ENCODE data around the gene AFF3. TPM values are rescaled to one million over a fixed set of nuclear protein-coding genes. Genes with fewer than 3 reads are reported as not detected.

Gene AFF3
- total RNA-seq, 1 experiment from 2014 or later = not detected

DNA sequence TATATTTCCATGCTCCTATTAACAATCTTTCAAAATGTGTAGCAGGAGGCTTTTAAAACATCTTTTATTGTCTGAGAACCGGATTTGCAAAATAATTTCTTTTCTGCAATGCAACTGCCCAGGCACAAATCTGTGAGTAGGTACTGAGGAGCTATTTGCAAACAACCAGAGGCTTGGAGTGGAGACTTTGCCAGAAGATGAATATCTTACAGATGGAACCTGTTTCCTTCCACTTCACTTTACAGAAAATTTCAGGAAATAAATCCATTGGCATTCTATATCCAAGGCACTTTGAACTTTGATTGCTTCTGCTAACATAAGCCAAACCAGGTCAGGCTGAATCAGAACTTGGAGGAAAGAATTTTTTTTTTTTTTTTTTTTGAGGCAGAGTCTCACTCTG is 415.2 kb downstream of the AFF3 start:
- Histone ChIP-seq H3K4me3 (ENCODE audit: low read depth, low read length, poor library complexity, severe bottlenecking) (no peak overlapping the region), H3K27me3 (replicated peaks; ENCODE audit: insufficient read depth, low read depth, low read length, poor library complexity) (no peaks in the 10 kb centered on the region), H3K4me1 (ENCODE audit: insufficient read depth, low read length, poor library complexity, severe bottlenecking) (no peaks in the 10 kb centered on the region), H3K9me3 (ENCODE audit: low read depth, low read length, poor library complexity, severe bottlenecking) (no peaks in the 10 kb centered on the region), H3K36me3 (ENCODE audit: insufficient read depth, low read length, poor library complexity, severe bottlenecking) (no peaks in the 10 kb centered on the region), H3K27ac (ENCODE audit: low read depth, low read length, poor library complexity, severe bottlenecking) (no peak overlapping the region)
- ChIA-PET CTCF (no interaction called here), POLR2A (ENCODE audit: low non-redundant PET) (no interaction called here)
- TF ChIP-seq, protein P1, sequence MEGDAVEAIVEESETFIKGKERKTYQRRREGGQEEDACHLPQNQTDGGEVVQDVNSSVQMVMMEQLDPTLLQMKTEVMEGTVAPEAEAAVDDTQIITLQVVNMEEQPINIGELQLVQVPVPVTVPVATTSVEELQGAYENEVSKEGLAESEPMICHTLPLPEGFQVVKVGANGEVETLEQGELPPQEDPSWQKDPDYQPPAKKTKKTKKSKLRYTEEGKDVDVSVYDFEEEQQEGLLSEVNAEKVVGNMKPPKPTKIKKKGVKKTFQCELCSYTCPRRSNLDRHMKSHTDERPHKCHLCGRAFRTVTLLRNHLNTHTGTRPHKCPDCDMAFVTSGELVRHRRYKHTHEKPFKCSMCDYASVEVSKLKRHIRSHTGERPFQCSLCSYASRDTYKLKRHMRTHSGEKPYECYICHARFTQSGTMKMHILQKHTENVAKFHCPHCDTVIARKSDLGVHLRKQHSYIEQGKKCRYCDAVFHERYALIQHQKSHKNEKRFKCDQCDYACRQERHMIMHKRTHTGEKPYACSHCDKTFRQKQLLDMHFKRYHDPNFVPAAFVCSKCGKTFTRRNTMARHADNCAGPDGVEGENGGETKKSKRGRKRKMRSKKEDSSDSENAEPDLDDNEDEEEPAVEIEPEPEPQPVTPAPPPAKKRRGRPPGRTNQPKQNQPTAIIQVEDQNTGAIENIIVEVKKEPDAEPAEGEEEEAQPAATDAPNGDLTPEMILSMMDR (conservative IDR thresholded peaks at IDR 0.05; ENCODE audit: low read depth, low read length) = no peak
- BruUV-seq (replicated peaks) = no TSS peak
- intact Hi-C loops (cut with micrococcal nuclease; ENCODE audit: unreplicated experiment) = no loop called here
- DNase-seq (ENCODE audit: low spot score) = no peak

DNA sequence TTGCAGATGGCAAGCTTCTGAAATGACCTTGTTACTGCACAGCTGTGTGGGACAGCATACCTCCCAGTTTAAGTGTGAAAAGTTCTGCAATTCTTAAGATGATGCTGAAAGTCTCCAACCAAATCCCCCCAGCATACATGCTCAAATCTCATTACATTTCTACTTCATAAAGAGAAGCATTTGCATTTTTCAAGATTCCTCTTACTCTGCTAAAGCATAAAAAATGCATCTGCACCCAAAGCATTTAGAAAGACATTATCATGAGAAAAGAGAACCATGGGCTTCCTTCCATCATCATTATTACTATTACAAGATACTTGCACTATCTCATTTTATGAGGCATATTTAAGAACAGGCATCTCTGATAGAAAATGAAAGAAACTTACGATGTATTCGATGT is 415.7 kb downstream of the AFF3 start:
- Histone ChIP-seq H3K27ac (ENCODE audit: low read depth, low read length, poor library complexity, severe bottlenecking) (no peak overlapping the region), H3K4me3 (ENCODE audit: low read depth, low read length, poor library complexity, severe bottlenecking) (no peak overlapping the region), H3K36me3 (ENCODE audit: insufficient read depth, low read length, poor library complexity, severe bottlenecking) (no peaks in the 10 kb centered on the region), H3K9me3 (ENCODE audit: low read depth, low read length, poor library complexity, severe bottlenecking) (no peaks in the 10 kb centered on the region), H3K27me3 (replicated peaks; ENCODE audit: insufficient read depth, low read depth, low read length, poor library complexity) (no peaks in the 10 kb centered on the region), H3K4me1 (ENCODE audit: insufficient read depth, low read length, poor library complexity, severe bottlenecking) (no peaks in the 10 kb centered on the region)
- ChIA-PET CTCF (no interaction called here), POLR2A (ENCODE audit: low non-redundant PET) (no interaction called here)
- no peak for DNase-seq (ENCODE audit: low spot score)
- TF ChIP-seq, protein P1 (conservative IDR thresholded peaks at IDR 0.05; ENCODE audit: low read depth, low read length) = no peak
- TF ChIP-seq EZH2 (IDR thresholded peaks at IDR 0.05; ENCODE audit: borderline replicate concordance, low read depth, low read length, poor library complexity, severe bottlenecking) = no peak
- BruUV-seq (replicated peaks) = no TSS peak
- intact Hi-C loops (cut with micrococcal nuclease; ENCODE audit: unreplicated experiment) = no loop called here

DNA sequence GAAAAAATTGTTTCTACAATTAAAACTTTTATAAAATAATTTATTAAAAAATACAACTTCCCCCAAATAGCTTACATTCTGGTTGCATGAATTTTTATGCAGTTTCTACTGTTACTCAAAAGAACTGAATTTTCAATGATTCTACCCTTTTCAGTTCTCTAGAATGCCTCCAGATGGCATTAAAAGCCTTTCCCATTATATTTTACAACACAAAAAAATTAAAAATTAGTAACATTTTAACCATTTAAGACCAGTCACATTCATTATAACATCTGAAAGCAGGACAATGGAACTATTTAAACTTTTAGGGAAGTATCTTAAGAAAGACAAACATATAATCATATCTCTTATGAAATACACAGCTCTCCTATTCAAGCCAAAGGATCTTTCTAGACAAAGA is 416.6 kb downstream of the AFF3 start:
- ChIA-PET POLR2A (ENCODE audit: low non-redundant PET) (no interaction called here), CTCF (no interaction called here)
- Histone ChIP-seq H3K4me3 (ENCODE audit: low read depth, low read length, poor library complexity, severe bottlenecking) (no peak overlapping the region), H3K27ac (ENCODE audit: low read depth, low read length, poor library complexity, severe bottlenecking) (no peak overlapping the region), H3K27me3 (replicated peaks; ENCODE audit: insufficient read depth, low read depth, low read length, poor library complexity) (no peaks in the 10 kb centered on the region), H3K9me3 (ENCODE audit: low read depth, low read length, poor library complexity, severe bottlenecking) (no peaks in the 10 kb centered on the region), H3K4me1 (ENCODE audit: insufficient read depth, low read length, poor library complexity, severe bottlenecking) (no peaks in the 10 kb centered on the region), H3K36me3 (ENCODE audit: insufficient read depth, low read length, poor library complexity, severe bottlenecking) (no peaks in the 10 kb centered on the region)
- TF ChIP-seq, protein P1 (conservative IDR thresholded peaks at IDR 0.05; ENCODE audit: low read depth, low read length) = no peak
- no TSS peak for BruUV-seq (replicated peaks)
- no peak for DNase-seq (ENCODE audit: low spot score)
- intact Hi-C loops (cut with micrococcal nuclease; ENCODE audit: unreplicated experiment) = no loop called here

All from A673 (cell line).